HCT116 (cell line): Measurements from ENCODE around the gene ADIPOR1. TPM values are rescaled to one million over a fixed set of nuclear protein-coding genes. Genes with fewer than 3 reads are reported as not detected.

Experiments used
- ATAC-seq: fragments of 200-7000 bp; cut with Tn5 transposase; 2 replicates; pipeline ENCODE4 v1.9.1; 2020; ENCODE audit warnings: mild to moderate bottlenecking, moderate library complexity
- BruUV-seq: library from RNA; stranded (reverse); fragments of 400-500 nt; replicated peaks from 2 replicates; lab custom pipeline; 2021; lab: Mats Ljungman, UMichigan
- CTCF ChIA-PET: fragments of 300-600 bp; sonication (Branson Sonifier 250); formaldehyde crosslinking; loops from one replicate; lab custom pipeline; 2021; ENCODE audit warnings: antibody characterized with exemption; lab: Charles Lee
- POLR2A ChIA-PET: fragments of 300-600, 350-600 bp; sonication (Branson Sonifier 250); formaldehyde crosslinking; loops from one replicate; lab custom pipeline; 2021; ENCODE audit warnings: antibody characterized with exemption; lab: Charles Lee
- RAD21 ChIA-PET, 2 experiments: fragments of 300-600 bp; sonication (Branson Sonifier 250); formaldehyde crosslinking; loops; one replicate each; lab custom pipeline; 2023; ENCODE audit warnings: low total read pairs in 2 of 2; ENCODE audit not compliant: uncharacterized antibody in 2 of 2, unreplicated experiment in 2 of 2, low non-redundant PET in 1 of 2; lab: Charles Lee
- DNase-seq: peaks from one replicate; pipeline ENCODE4 v3.0.0-alpha.2; 2010; ENCODE audit warnings: low read depth, low spot score
- H2AFZ ChIP-seq: fragments of 200-600 bp; shearing (Covaris generic), sonication (generic); 2 replicates; pipeline ENCODE4 v1.6.1; 2017; ENCODE audit warnings: low read depth, mixed run types, mixed read lengths, antibody characterized with exemption, low read length; ENCODE audit not compliant: poor library complexity, severe bottlenecking
- H3K27ac ChIP-seq: 2 replicates; pipeline ENCODE4 v1.5.1; 2012; ENCODE audit warnings: low read depth, low read length
- H3K27me3 ChIP-seq: fragments of 200-600 bp; sonication (generic); 2 replicates; pipeline ENCODE4 v1.6.1; 2016; ENCODE audit warnings: mixed run types, low read length, mixed read lengths; ENCODE audit not compliant: insufficient read depth
- H3K36me3 ChIP-seq, 2 experiments: fragments of 200-500 bp in 1 of 2; fragments of 200-600 bp in 1 of 2; sonication (Bioruptor generic) in 1 of 2; sonication (generic) in 1 of 2; 2 replicates each; pipeline versions ENCODE4 v1.5.1 to v1.6.1; 2014 to 2016; ENCODE audit warnings: low read length in 2 of 2, inconsistent platforms in 1 of 2, mixed read lengths in 1 of 2, mixed run types in 1 of 2; ENCODE audit not compliant: insufficient read depth in 2 of 2, control insufficient read depth in 1 of 2
- H3K4me1 ChIP-seq, 2 experiments: fragments of 200-600 bp in 1 of 2; sonication (generic) in 1 of 2; 2 replicates each; pipeline versions ENCODE4 v1.5.1 to v1.6.1; 2012 to 2017; ENCODE audit warnings: low read length in 2 of 2, inconsistent platforms in 1 of 2, mild to moderate bottlenecking in 1 of 2, mixed read lengths in 1 of 2, mixed run types in 1 of 2, moderate library complexity in 1 of 2; ENCODE audit not compliant: insufficient read depth in 2 of 2, control insufficient read depth in 1 of 2
- H3K4me2 ChIP-seq: fragments of 200-600 bp; sonication (generic); 2 replicates; pipeline ENCODE4 v1.6.1; 2017; ENCODE audit warnings: mixed run types, low read length, mixed read lengths
- H3K4me3 ChIP-seq, 2 experiments: fragments of 200-600 bp in 1 of 2; sonication (generic) in 1 of 2; replicated peaks in 1 of 2; 2 replicates each; pipeline ENCODE4 v1.5.1; 2011 to 2016; ENCODE audit warnings: low read length in 2 of 2, control low read depth in 1 of 2, low read depth in 1 of 2, mild to moderate bottlenecking in 1 of 2, mixed read lengths in 1 of 2, mixed run types in 1 of 2
- H3K79me2 ChIP-seq: fragments of 200-600 bp; sonication (generic); 2 replicates; pipeline ENCODE4 v1.6.1; 2017; ENCODE audit warnings: mild to moderate bottlenecking, mixed run types, low read length, moderate library complexity, mixed read lengths; ENCODE audit not compliant: insufficient read depth
- H3K9ac ChIP-seq: fragments of 200-600 bp; sonication (generic); 2 replicates; pipeline ENCODE4 v1.6.1; 2016; ENCODE audit warnings: low read length, mixed read lengths
- H3K9me2 ChIP-seq: fragments of 200-600 bp; sonication (generic), shearing (Covaris generic); 2 replicates; pipeline ENCODE4 v1.6.1; 2017; ENCODE audit warnings: mixed run types, mild to moderate bottlenecking, moderate library complexity; ENCODE audit not compliant: insufficient read depth
- H3K9me3 ChIP-seq, 2 experiments: fragments of 200-500 bp in 1 of 2; fragments of 200-600 bp in 1 of 2; sonication (Bioruptor generic) in 1 of 2; sonication (generic) in 1 of 2; 2 replicates each; pipeline ENCODE4 v1.6.1; 2014 to 2017; ENCODE audit warnings: low read length in 2 of 2, mixed read lengths in 2 of 2, inconsistent platforms in 1 of 2, low read depth in 1 of 2, mild to moderate bottlenecking in 1 of 2, mixed run types in 1 of 2, moderate library complexity in 1 of 2; ENCODE audit not compliant: control insufficient read depth in 1 of 2, insufficient read depth in 1 of 2
- H4K20me1 ChIP-seq: fragments of 200-600 bp; sonication (generic), shearing (Covaris generic); 2 replicates; pipeline ENCODE4 v1.6.1; 2017; ENCODE audit warnings: mixed run types, mild to moderate bottlenecking, moderate library complexity; ENCODE audit not compliant: insufficient read depth
- ATF3 ChIP-seq: IDR thresholded peaks from 2 replicates; pipeline ENCODE4 v1.6.1; 2012
- FOSL1 ChIP-seq: IDR thresholded peaks from 2 replicates; pipeline ENCODE4 v1.6.1; 2012; ENCODE audit warnings: low read depth
- JUND ChIP-seq: IDR thresholded peaks from 2 replicates; pipeline ENCODE4 v1.6.1; 2012
- SRF ChIP-seq: IDR thresholded peaks from 2 replicates; pipeline ENCODE4 v1.6.1; 2012; ENCODE audit warnings: low read depth
- YY1 ChIP-seq: IDR thresholded peaks from 2 replicates; pipeline ENCODE4 v1.6.1; 2011; ENCODE audit warnings: low read length, low read depth, moderate library complexity, mild to moderate bottlenecking; ENCODE audit not compliant: insufficient replicate concordance; ENCODE audit errors: extremely low read depth
- intact Hi-C: fragments of 100-400 bp; cut with micrococcal nuclease; formaldehyde crosslinking; loops from 2 replicates; pipeline ENCODE4 v1.10.0; 2022
- total RNA-seq: library from RNA; stranded (reverse); gene quantifications from one replicate; pipeline ENCODE4 v1.2.1, GENCODE V29; 2021; ENCODE audit not compliant: unreplicated experiment
- TF ChIP-seq, protein P1 (sequence below): IDR thresholded peaks from 2 replicates; pipeline ENCODE4 v1.6.1; 2012

ADIPOR1 gene
- total RNA-seq, 1 experiment from 2014 or later: 89.8 TPM

DNA sequence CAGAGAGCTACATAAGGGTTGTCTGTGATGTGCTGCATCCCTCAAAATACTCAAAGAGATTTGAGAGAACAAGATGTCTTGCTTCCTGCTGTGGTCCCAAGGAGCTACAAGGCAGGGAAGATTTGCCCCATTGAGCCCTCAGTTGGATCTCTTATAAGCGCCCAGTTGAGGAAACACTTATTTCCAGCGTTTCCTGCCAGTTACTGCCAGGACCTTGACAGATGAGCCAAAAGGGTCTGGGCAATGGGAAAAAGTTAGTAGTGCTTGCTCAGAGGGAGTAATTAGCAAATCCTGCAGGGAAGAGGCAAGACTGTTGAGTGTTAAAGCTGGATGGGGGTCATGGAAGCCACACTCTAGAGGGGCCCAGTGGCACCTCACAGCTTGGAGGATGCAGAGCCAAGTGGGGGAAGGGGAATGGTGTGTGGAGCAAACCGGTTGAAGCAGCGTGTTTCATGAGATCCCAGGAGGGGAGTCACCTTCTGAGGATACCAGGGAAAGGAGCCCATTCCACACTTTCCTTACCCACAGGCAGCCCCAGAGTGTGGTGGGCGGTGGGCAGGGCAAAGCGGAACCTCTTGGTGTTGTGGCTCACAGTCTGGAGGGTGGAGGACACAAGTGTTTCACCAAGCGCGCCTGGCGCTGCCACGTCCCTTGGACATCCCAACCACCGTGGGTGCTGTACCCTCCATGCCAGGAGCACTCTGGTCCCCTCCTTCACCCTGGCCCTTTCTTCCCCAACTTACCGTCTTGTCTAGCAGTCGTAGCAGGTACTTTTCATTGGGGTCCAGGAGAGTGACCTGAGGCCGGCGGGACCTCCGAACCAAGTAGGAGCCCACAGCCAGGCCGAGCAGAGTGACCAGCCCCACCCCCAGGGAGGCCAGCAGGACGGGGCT lies 8.1 kb upstream of the ADIPOR1 start:
- intact Hi-C loops: no loop called here
- CTCF ChIA-PET: no interaction called here
- POLR2A ChIA-PET: no interaction called here
- H4K20me1 ChIP-seq: no peaks in the 10 kb centered on the region
- peaks cover 10 to 23% of the 10 kb centered on the region in 2 experiments for H3K4me1 ChIP-seq
- H3K4me2 ChIP-seq: peak overlapping the region; percentile 83
- no peaks in the 10 kb centered on the region for H3K9me3 ChIP-seq
- H3K27ac ChIP-seq: peak overlapping the region; percentile 40
- TSS peak; percentile 53 for BruUV-seq
- peak overlapping the region; percentile 84 for H3K9ac ChIP-seq
- no peak overlapping the region for H2AFZ ChIP-seq
- ATAC-seq (no peak), DNase-seq (no peak)
- RAD21 ChIA-PET: no interaction called here
- TF ChIP-seq SRF: no peak
- no peaks in the 10 kb centered on the region for H3K9me2 ChIP-seq
- peak overlapping the region; percentile 93 to 94 for H3K4me3 ChIP-seq
- no peaks in the 10 kb centered on the region for H3K27me3 ChIP-seq
- H3K36me3 ChIP-seq: no peaks in the 10 kb centered on the region
- H3K79me2 ChIP-seq: peaks cover 5% of the 10 kb centered on the region; the same call in 1 of the 2 replicates

- ChIA-PET POLR2A (no interaction called here), RAD21 (no interaction called here), CTCF (no interaction called here)
- no peak overlapping the region for H3K27ac ChIP-seq
- intact Hi-C loops: no loop called here
- no peaks in the 10 kb centered on the region for H3K27me3 ChIP-seq
- H4K20me1 ChIP-seq: no peaks in the 10 kb centered on the region
- H3K9me3 ChIP-seq: no peaks in the 10 kb centered on the region
- H2AFZ ChIP-seq: no peak overlapping the region
- ATAC-seq: no peak
- H3K9me2 ChIP-seq: no peaks in the 10 kb centered on the region
- no peak for DNase-seq
- BruUV-seq: no TSS peak
- H3K4me2 ChIP-seq: no peak overlapping the region
- TF ChIP-seq ATF3 (no peak), FOSL1 (no peak), YY1 (no peak), JUND (no peak)
- TF ChIP-seq, protein P1, sequence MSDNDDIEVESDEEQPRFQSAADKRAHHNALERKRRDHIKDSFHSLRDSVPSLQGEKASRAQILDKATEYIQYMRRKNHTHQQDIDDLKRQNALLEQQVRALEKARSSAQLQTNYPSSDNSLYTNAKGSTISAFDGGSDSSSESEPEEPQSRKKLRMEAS: no peak
- H3K9ac ChIP-seq: no peak overlapping the region
- no peaks in the 10 kb centered on the region for H3K36me3 ChIP-seq
- no peak overlapping the region for H3K4me3 ChIP-seq
- peaks cover 10 to 23% of the 10 kb centered on the region in 2 experiments for H3K4me1 ChIP-seq
- H3K79me2 ChIP-seq: peaks cover 5% of the 10 kb centered on the region; the same call in 1 of the 2 replicates
Observed at GRCh38 chr1:202965422-202965821, 7.3 kb upstream of the ADIPOR1 start.
